GM12801 (cell line): ENCODE results near the gene ALX1.

ENCODE experiments used
- TF ChIP-seq, protein P1 (sequence below): IDR thresholded peaks from one replicate; pipeline ENCODE4 v1.5.1; 2011; ENCODE audit warnings: control low read depth; ENCODE audit not compliant: insufficient read length; ENCODE audit errors: extremely low read depth

The ALX1 gene

DNA sequence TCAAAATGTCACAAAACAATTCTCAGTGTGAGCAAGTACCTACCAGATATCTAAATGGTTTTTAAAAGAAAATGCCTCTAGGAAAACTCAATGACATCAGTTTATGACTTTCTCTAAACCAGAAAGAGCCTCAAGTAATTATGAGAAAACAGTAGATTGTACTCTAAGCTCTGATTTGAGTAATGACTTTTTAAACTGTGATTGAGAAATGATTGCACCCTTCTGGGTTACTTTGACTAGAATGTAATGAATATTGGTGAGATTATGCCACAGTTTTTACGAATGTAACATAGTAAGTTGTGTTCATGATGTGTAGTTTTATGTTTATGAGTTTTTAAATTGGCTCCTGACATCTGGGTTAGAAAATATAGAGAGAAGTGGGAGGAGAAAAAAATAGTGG is 68.8 kb downstream of the ALX1 start:
- TF ChIP-seq, protein P1, sequence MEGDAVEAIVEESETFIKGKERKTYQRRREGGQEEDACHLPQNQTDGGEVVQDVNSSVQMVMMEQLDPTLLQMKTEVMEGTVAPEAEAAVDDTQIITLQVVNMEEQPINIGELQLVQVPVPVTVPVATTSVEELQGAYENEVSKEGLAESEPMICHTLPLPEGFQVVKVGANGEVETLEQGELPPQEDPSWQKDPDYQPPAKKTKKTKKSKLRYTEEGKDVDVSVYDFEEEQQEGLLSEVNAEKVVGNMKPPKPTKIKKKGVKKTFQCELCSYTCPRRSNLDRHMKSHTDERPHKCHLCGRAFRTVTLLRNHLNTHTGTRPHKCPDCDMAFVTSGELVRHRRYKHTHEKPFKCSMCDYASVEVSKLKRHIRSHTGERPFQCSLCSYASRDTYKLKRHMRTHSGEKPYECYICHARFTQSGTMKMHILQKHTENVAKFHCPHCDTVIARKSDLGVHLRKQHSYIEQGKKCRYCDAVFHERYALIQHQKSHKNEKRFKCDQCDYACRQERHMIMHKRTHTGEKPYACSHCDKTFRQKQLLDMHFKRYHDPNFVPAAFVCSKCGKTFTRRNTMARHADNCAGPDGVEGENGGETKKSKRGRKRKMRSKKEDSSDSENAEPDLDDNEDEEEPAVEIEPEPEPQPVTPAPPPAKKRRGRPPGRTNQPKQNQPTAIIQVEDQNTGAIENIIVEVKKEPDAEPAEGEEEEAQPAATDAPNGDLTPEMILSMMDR: no peak

DNA sequence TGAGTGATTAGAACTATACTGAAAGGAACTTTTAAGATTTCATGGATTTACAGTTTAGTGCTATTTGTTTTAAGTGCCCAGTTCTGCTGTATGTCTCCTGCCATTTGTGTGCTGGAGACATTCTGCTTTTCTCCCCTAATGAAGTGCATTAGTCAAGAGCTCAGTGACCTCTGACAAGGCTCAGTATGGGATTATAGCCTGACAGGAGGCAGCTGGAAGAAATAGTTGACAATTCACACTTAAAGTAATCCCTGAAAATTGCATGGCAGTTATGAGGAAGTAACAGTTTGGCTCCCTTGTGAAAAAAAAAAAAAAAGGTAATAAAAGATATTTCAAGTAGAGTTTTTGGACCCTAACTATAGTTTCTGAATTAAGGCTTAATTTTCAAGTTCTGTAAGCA is 70.3 kb downstream of the ALX1 start:
- TF ChIP-seq, protein P1: no peak
